ENCODE results near the gene KRT71.

- TF ChIP-seq CTCF (IDR thresholded peaks at IDR 0.05; ENCODE audit: low read depth, low read length, poor library complexity, severe bottlenecking), result no peak
- no peak for TF ChIP-seq EZH2phosphoT487 (IDR thresholded peaks at IDR 0.05; ENCODE audit: borderline replicate concordance, low read length)
Measured at GRCh38 chr12:52561880-52562449, 9.0 kb upstream of the KRT71 start.
